HG03575 (cell line): Measurements from ENCODE around the gene ALDH2.
"Not testable (repeated sequence)": the region's sequence is repeated elsewhere in the genome, so short reads cannot be mapped to it uniquely, and the experiment has no call there.

Source experiments
- ATAC-seq: cut with Tn5 transposase; IDR thresholded peaks from one replicate; pipeline ENCODE4 v1.9.1; 2021; ENCODE audit not compliant: unreplicated experiment, insufficient number of reproducible peaks, low FRiP score; ENCODE audit errors: extremely low read depth

Gene ALDH2

GRCh38 chr12:111757361-111758119 is 9.2 kb upstream of the ALDH2 start:
- ATAC-seq: no peak

GRCh38 chr12:111758120-111758561 is 8.6 kb upstream of the ALDH2 start:
- ATAC-seq: no peak

GRCh38 chr12:111759271-111759670 is 7.5 kb upstream of the ALDH2 start:
- ATAC-seq: no peak

- ATAC-seq: no peak
Measured at GRCh38 chr12:111759991-111760390, 6.7 kb upstream of the ALDH2 start.

GRCh38 chr12:111761099-111761498 is 5.6 kb upstream of the ALDH2 start:
- no peak for ATAC-seq

GRCh38 chr12:111761706-111762105 is 5.0 kb upstream of the ALDH2 start:
- no peak for ATAC-seq

- ATAC-seq: not testable (repeated sequence)
Measured at GRCh38 chr12:111763552-111763951, 3.2 kb upstream of the ALDH2 start.

- no peak for ATAC-seq
Measured at GRCh38 chr12:111764120-111764821, 2.5 kb upstream of the ALDH2 start.

GRCh38 chr12:111767362-111768158 is 827 bp downstream of the ALDH2 start:
- no peak for ATAC-seq

- no peak for ATAC-seq
Measured at GRCh38 chr12:111768159-111768895, 1.6 kb downstream of the ALDH2 start.

- ATAC-seq: no peak
Measured at GRCh38 chr12:111769599-111769998, 2.9 kb downstream of the ALDH2 start.

GRCh38 chr12:111773801-111774551 is 7.2 kb downstream of the ALDH2 start:
- ATAC-seq: no peak

GRCh38 chr12:111775205-111776193 is 8.8 kb downstream of the ALDH2 start:
- ATAC-seq: no peak

GRCh38 chr12:111776836-111777344 is 10.2 kb downstream of the ALDH2 start:
- ATAC-seq: no peak

GRCh38 chr12:111777345-111778045 is 10.8 kb downstream of the ALDH2 start:
- no peak for ATAC-seq

GRCh38 chr12:111780166-111780565 is 13.4 kb downstream of the ALDH2 start:
- ATAC-seq: no peak

- no peak for ATAC-seq
Measured at GRCh38 chr12:111780615-111781014, 13.9 kb downstream of the ALDH2 start.
